C4-2B (cell line): ENCODE data around the gene ITGB1.

Experiments
- H3K27ac ChIP-seq: fragments of 450-650 bp; 2 replicates; pipeline ENCODE4 v1.5.1; 2017
- CTCF ChIP-seq: fragments of 450-650 bp; conservative IDR thresholded peaks from 2 replicates; pipeline ENCODE4 v1.5.1; 2017; ENCODE audit warnings: mild to moderate bottlenecking
- ZFX ChIP-seq: fragments of 450-650 bp; IDR thresholded peaks from 2 replicates; pipeline ENCODE4 v1.6.1; 2017

Gene ITGB1

GRCh38 chr10:32951111-32951510 lies 6.9 kb downstream of the ITGB1 start:
- H3K27ac ChIP-seq = no peak overlapping the region
- TF ChIP-seq CTCF (no peak), ZFX (no peak)

- TF ChIP-seq CTCF (no peak), ZFX (no peak)
- no peak overlapping the region for H3K27ac ChIP-seq
These were observed 7.4 kb downstream of the ITGB1 start for GRCh38 chr10:32950591-32951108.

GRCh38 chr10:32949221-32949678 lies 8.8 kb downstream of the ITGB1 start:
- H3K27ac ChIP-seq = no peak overlapping the region
- TF ChIP-seq CTCF (no peak), ZFX (no peak)

GRCh38 chr10:32948451-32948850 lies 9.6 kb downstream of the ITGB1 start:
- no peak overlapping the region for H3K27ac ChIP-seq
- TF ChIP-seq ZFX (no peak), CTCF (no peak)

GRCh38 chr10:32947586-32947985 lies 10.4 kb downstream of the ITGB1 start:
- no peak overlapping the region for H3K27ac ChIP-seq
- TF ChIP-seq CTCF (no peak), ZFX (no peak)

GRCh38 chr10:32946108-32946507 lies 11.9 kb downstream of the ITGB1 start:
- H3K27ac ChIP-seq = no peak overlapping the region
- TF ChIP-seq CTCF (no peak), ZFX (no peak)

GRCh38 chr10:32943854-32944661 lies 14.0 kb downstream of the ITGB1 start:
- TF ChIP-seq ZFX (no peak), CTCF (no peak)
- H3K27ac ChIP-seq = no peak overlapping the region
